ENCODE results near the gene KLC1. TPM values are rescaled to one million over a fixed set of nuclear protein-coding genes. Genes with fewer than 3 reads are reported as not detected.

The KLC1 gene
- total and polyA plus RNA-seq, 10 of the 15 experiments (the other 5 are each of a cell fraction or from before 2014, with no cell fraction given): 5.5 to 137 (median 76.1) TPM

- no peak for TF ChIP-seq ELK1 (IDR thresholded peaks at IDR 0.05; ENCODE audit: low read depth, low read length)
Observed at GRCh38 chr14:103721334-103722120, 92.5 kb downstream of the KLC1 start (continued).

DNA sequence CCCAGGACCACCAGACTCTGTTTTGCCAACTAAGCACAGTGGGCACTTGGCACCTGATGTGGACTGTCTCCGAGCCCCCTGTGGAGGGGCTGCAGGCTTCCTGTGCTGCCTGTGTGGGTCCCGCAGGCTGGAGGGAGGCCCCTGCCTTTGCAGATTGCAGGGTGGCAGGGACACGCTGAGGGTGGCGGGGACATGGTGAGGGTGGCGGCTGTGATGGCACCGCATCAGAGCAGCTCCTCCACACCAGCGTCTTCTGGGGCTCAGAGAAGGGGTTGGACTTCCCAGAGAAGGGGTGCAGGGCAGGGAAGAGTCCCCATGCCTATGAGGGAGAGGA lies 94.7 kb downstream of the KLC1 start:
- FAIRE-seq (no peak), ATAC-seq (no peak), DNase-seq (ENCODE audit: low read depth, low spot score) (no peak)
- no peaks in the 10 kb centered on the region for H3K9me3 ChIP-seq (replicated peaks; ENCODE audit: control insufficient read depth, insufficient read depth, low read length)
- H3K36me3 ChIP-seq (ENCODE audit: control insufficient read depth in 2 of 2, insufficient read depth in 2 of 2, low read length in 1 of 2): no peaks in the 10 kb centered on the region; a peak in 1 of 4 replicates
- no peaks in the 10 kb centered on the region for H3K27me3 ChIP-seq (replicated peaks in 1 of 2; ENCODE audit: control insufficient read depth in 2 of 2, insufficient read depth in 2 of 2, low read length in 1 of 2)
- no peak overlapping the region for H2AFZ ChIP-seq (ENCODE audit: control insufficient read depth, low read depth, low read length)
- H3K4me3 ChIP-seq: no peak overlapping the region
- BruUV-seq (replicated peaks): no TSS peak
- no peaks in the 10 kb centered on the region; the same call in 1 of the 2 replicates for H3K4me1 ChIP-seq (ENCODE audit: control insufficient read depth, insufficient read depth, low read length)
- RAD21 ChIA-PET (ENCODE audit: unreplicated experiment): no interaction called here
- CTCF ChIA-PET: interaction anchor here (1.0 kb wide), 1 partner anchor 88 kb away, joined by 3 read pairs; no protein-coding TSS in a partner anchor
- no peak overlapping the region for H3K9ac ChIP-seq (ENCODE audit: control insufficient read depth, insufficient read depth, low read length)
- H3K27ac ChIP-seq (ENCODE audit: control insufficient read depth, insufficient read depth): no peak overlapping the region
- no peaks in the 10 kb centered on the region for H3K79me2 ChIP-seq (ENCODE audit: control insufficient read depth, insufficient read depth, low read length)
- SMC1A ChIA-PET (ENCODE audit: uncharacterized antibody, unreplicated experiment): no interaction called here
- WGBS (ENCODE audit: insufficient coverage, insufficient replicate concordance, low lambda C conversion rate, missing lambda C conversion rate): 95% methylated on average over 7 of the region's 7 CpGs
- H4K20me1 ChIP-seq (ENCODE audit: control insufficient read depth, insufficient read depth): no peaks in the 10 kb centered on the region
- intact Hi-C loops (cut with micrococcal nuclease; ENCODE audit: unreplicated experiment) (no loop called here), in situ Hi-C loops (cut with MboI) (no loop called here)
- no peak overlapping the region for H3K4me2 ChIP-seq (ENCODE audit: control insufficient read depth, insufficient read depth)
- POLR2A ChIA-PET: interaction anchor here (0.6 kb wide), 1 partner anchor 1312 kb away, joined by 3 read pairs; no protein-coding TSS in a partner anchor
- no peak for TF ChIP-seq ZNF24 (IDR thresholded peaks at IDR 0.05)
- TF ChIP-seq EP300 (IDR thresholded peaks at IDR 0.05; ENCODE audit: borderline replicate concordance in 1 of 2, control insufficient read depth in 1 of 2, low read depth in 2 of 2, low read length in 2 of 2): no peak
- no peak for TF ChIP-seq GATAD2B (conservative IDR thresholded peaks at IDR 0.05; ENCODE audit: low read depth)
- no peak for TF ChIP-seq ELK1 (IDR thresholded peaks at IDR 0.05; ENCODE audit: low read depth, low read length)
- no peak for TF ChIP-seq HDGF (IDR thresholded peaks at IDR 0.05)
- no peak for TF ChIP-seq MTA2 (IDR thresholded peaks at IDR 0.05; ENCODE audit: low read depth)
- TF ChIP-seq ZNF274 (IDR thresholded peaks at IDR 0.05; ENCODE audit: insufficient read depth, insufficient read length): no peak
- no peak for TF ChIP-seq CBX5 (IDR thresholded peaks at IDR 0.05; ENCODE audit: low read depth)
- no peak for TF ChIP-seq ZNF384 (IDR thresholded peaks at IDR 0.05; ENCODE audit: borderline replicate concordance, low read depth, low read length)
- TF ChIP-seq BACH1 (IDR thresholded peaks at IDR 0.05; ENCODE audit: borderline replicate concordance): no peak
- no peak for TF ChIP-seq TBL1XR1 (IDR thresholded peaks at IDR 0.05; ENCODE audit: low read depth, low read length)
- TF ChIP-seq KDM1A (IDR thresholded peaks at IDR 0.05; ENCODE audit: borderline replicate concordance): no peak
- TF ChIP-seq POLR2A (IDR thresholded peaks at IDR 0.05; ENCODE audit: low read depth, low read length): no peak
- TF ChIP-seq NFYB (IDR thresholded peaks at IDR 0.05; ENCODE audit: insufficient read depth, low read depth, low read length): no peak
- no peak for TF ChIP-seq MEF2A (IDR thresholded peaks at IDR 0.05; ENCODE audit: insufficient read depth, low read depth, low read length)
- no peak for TF ChIP-seq SUZ12 (IDR thresholded peaks at IDR 0.05; ENCODE audit: unreplicated experiment)
- TF ChIP-seq, protein P1, sequence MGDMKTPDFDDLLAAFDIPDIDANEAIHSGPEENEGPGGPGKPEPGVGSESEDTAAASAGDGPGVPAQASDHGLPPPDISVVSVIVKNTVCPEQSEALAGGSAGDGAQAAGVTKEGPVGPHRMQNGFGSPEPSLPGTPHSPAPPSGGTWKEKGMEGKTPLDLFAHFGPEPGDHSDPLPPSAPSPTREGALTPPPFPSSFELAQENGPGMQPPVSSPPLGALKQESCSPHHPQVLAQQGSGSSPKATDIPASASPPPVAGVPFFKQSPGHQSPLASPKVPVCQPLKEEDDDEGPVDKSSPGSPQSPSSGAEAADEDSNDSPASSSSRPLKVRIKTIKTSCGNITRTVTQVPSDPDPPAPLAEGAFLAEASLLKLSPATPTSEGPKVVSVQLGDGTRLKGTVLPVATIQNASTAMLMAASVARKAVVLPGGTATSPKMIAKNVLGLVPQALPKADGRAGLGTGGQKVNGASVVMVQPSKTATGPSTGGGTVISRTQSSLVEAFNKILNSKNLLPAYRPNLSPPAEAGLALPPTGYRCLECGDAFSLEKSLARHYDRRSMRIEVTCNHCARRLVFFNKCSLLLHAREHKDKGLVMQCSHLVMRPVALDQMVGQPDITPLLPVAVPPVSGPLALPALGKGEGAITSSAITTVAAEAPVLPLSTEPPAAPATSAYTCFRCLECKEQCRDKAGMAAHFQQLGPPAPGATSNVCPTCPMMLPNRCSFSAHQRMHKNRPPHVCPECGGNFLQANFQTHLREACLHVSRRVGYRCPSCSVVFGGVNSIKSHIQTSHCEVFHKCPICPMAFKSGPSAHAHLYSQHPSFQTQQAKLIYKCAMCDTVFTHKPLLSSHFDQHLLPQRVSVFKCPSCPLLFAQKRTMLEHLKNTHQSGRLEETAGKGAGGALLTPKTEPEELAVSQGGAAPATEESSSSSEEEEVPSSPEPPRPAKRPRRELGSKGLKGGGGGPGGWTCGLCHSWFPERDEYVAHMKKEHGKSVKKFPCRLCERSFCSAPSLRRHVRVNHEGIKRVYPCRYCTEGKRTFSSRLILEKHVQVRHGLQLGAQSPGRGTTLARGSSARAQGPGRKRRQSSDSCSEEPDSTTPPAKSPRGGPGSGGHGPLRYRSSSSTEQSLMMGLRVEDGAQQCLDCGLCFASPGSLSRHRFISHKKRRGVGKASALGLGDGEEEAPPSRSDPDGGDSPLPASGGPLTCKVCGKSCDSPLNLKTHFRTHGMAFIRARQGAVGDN (IDR thresholded peaks at IDR 0.05): no peak

Measured in GM12878 (cell line).